GM19438 (cell line): Measurements from ENCODE around the gene UBAC2.

Experiments
- ATAC-seq: cut with Tn5 transposase; IDR thresholded peaks from one replicate; pipeline ENCODE4 v1.9.1; 2021; ENCODE audit warnings: low read depth; ENCODE audit not compliant: unreplicated experiment

UBAC2 gene

DNA sequence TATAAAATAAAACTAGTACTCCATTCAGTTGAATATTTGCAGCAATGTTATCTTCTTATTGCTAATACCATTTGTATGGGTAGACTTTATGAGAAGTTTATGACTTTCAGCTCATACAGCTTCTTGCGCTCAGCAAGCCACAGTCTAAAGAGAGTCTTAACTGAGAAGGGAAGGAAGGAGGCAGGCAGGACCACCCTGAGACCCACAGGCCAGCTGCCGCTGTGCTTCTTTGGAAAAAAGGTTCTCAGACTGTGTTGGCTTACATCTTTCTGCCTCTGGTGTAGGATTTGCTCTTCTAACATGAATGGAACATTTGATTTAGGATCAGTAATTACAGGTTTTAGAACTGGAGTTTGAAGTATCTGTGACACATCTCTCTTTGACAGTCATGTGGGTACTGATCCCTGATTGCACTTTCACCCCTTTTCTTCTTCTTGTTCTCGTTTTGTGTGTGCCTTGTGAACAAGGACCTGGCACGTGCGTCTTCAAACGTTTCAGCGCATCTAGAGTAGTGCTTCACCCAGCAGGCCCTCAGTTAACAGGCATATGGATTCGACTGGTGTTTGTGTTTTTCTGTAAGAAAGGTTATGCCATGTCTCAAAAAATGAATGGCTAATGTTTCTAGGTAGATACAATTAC lies 64.6 kb downstream of the UBAC2 start:
- no peak for ATAC-seq

DNA sequence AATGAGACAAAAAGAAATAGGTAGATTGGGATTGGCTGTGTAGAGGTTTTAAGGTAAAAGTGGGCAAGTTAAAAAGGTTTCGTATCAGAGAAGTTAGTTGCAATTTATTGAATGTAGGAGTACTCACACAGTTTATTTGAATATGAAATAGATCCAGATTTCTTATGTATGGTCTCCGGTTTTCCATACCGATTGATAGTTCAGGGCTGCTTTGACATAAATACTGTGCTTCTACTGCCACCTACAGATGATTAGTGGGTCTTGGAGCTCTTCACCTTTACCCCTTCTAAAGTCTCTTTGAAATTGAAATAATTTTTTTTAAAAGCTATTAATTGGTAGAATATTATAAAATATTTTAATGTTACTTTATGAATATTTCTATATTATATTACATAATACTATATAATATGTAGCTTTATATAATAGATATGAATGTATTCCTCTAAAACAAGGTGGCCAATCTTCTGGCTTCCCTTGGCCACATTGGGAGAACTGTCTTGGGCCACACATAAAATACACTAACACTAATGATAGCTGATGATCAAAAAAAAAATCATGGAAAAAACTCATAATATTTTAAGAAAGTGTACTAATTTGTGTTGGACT lies 65.3 kb downstream of the UBAC2 start:
- ATAC-seq: no peak

DNA sequence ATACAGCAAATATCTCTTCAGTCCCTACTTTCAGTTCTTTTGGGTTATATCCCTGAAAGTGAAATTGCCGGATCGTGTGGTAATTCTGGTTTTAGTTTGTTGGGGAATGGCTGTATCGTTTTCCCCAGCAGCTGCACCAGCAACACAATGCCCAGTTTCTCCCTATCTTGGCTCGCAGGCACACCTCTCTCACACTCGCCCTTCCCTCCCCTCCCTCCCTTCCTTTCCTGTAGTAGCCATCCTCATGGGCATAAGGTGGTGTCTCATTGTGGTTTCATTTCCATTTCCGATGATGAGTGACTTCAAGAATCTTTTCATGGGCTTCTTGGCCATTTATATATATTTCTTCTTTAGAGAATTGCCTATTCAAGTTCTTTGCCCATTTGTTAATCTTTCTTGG lies 66.2 kb downstream of the UBAC2 start:
- ATAC-seq: no peak

DNA sequence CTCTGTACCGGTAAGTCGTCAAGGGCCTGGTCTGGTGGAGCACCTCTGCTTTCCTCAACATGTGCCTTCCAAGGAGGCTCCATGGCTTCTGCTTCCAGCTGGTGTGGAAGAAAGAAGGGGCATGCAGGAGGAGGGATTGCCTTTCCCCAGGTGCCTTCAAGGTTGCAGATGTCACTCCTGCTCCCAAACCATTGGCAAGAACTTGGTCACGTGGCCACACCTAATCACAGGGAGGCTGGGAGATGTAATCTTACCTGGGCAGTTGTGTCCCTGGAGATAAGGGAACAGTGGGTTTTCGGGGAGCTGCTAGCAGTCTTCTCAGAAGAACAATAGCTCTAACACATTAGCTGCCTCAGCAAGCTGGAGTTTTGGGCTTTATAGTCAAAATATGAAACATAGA lies 67.3 kb downstream of the UBAC2 start:
- no peak for ATAC-seq

DNA sequence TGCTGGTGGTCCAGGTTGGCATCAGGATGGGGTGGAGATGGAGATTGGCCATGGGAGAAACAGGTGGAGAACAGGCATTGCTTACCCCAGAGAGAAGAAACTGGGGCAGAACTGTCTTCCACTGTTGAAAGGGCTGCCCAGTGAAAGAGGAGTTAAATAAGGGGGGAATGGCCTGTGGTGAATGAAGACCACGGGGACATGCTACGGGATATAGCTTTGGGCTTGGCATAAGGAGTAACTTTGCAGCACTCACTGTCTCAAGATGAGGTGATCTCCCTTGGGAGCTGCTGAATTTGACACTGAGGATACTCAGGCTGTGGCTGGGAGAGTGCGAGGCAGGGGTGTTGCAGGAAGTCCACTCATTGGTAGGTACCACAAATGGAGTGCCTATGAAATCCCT lies 68.2 kb downstream of the UBAC2 start:
- ATAC-seq: no peak

DNA sequence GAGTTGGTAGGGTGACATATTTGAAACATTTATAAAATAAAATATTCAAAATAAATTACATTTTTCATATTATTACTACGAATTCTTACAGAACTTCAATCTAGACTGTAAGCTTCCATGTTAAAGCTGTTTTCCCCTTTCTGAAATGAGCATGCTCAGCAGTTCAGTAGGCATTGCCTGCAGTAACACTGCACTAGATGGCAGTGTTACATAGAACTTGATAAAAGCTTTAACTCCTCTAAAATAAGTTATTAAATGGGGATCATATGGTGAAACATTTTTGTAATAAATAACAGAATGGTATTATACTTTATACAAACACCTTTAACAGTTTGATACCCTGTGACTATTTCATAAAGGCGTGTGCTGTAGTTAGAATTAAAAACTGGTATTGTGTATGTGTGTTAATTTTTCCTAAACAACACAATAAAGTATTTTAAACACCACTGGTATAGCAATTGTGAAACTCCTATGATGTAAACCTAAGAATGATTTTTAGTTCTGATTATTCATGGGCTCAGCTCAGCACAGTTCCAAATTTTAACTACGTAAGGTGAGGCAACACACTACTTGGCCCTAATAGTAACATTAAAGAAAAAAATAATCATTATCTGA lies 69.1 kb downstream of the UBAC2 start:
- ATAC-seq: peak; percentile 73

DNA sequence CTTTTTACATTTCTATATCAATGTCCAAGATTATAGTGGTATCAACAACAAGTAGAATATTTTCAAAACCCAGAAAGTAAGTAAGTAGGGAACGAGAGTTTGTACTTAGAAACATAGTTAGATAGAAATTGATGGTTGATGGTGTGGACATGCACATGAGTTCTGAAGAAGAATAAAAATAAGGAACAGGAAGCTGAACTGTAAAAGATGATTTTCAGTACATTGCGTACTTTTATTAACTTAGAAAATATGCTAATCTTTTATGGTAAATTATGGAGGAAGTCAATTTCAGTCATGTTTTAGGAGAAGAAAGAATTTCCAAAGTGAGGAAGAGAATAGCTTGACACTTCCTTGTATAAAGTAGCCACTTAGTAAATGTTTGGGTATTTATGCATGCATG lies 69.9 kb downstream of the UBAC2 start:
- ATAC-seq: no peak

DNA sequence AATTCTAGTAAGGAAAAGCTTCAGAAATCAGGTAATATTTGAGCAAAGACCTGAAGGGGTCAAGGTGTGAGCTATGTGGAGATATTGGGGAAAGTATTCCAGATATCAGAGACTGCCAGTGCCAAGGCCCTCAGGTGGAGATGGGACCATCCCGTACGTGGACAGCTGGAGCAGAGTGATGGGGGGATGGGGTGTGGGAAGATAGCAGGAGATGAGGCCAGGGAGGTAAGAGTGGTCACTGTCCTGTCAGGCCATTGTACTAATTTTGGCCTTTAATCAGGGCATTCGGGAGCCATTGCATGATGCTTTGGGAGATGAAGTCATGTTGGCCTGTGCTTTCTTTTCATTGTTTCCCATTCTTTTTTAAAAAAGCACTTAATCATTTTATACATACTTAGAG lies 70.6 kb downstream of the UBAC2 start:
- no peak for ATAC-seq

DNA sequence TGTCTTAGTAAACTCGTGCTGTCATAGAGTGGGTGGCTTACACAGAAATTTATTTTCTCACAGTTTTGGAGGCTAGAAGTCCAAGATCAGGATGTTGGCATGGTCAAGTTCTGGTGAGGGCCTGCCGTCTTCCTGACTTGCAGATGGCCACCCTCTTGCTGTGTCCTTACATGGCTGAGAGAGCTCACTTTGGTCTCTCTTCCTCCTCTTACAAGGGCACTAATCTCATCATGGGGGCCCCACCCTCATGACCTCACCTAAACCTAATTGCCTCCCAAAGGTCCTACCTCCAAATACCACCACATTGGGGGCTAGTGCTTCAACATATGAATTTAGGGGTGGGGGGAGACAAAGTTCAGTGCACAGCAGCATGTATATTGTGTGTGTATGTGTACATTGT lies 71.8 kb downstream of the UBAC2 start:
- ATAC-seq: no peak

DNA sequence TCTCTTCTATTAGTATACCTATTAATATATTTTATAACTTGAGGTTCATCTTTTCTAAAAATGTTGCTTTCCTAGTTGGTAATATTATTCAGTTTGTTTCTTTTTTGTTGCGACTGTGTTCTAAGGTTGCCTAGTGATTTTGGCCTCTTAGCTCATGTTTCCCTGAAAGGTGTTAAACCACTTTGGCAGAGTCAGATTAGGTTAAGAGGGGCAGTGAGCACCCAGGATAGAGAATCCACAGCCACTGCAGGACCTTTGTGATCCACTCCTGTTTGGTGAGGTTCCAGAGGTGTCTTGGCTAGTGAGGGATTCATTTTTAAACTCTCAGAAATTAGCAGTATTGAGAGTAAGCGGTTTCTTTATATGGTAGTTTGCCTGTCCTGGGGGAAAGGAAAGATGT lies 72.5 kb downstream of the UBAC2 start:
- ATAC-seq: no peak

DNA sequence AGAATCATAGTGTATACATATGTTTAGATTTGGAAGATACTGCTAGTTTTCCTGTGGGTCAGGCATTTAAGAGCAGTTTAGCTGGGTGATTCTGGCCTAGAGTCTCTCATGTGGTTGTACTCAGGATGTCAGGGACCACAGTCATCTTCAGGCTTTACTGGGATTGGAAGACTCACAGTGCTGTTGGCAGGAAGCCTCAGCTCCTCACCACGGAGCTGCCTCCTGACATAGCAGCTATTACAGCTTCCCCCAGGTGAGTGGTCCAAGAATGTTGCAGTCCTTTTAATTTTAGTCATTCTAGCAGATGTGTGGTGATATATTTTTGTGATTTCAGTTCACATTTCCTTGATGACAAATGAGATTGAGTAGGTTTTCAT lies 74.4 kb downstream of the UBAC2 start:
- no peak for ATAC-seq

DNA sequence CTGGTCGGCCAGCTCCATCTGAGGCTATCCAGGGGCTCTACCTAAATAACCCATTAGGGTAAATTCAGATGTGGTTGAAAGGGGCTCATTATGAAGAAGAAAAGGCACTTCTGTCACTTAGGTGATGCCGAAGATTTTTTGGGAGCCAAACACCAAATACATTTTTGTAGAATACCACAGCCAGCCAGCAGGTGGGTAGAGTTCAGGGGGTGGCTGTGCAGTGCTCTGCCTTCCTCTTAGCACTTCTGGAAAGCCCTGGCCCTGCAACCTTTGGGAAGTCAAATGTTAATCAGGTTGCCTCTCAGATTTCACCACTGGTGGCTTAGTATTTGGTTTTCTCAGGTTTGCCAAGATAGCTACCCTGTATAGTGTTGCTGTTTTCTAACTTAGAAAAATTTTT lies 76.1 kb downstream of the UBAC2 start:
- ATAC-seq: no peak

DNA sequence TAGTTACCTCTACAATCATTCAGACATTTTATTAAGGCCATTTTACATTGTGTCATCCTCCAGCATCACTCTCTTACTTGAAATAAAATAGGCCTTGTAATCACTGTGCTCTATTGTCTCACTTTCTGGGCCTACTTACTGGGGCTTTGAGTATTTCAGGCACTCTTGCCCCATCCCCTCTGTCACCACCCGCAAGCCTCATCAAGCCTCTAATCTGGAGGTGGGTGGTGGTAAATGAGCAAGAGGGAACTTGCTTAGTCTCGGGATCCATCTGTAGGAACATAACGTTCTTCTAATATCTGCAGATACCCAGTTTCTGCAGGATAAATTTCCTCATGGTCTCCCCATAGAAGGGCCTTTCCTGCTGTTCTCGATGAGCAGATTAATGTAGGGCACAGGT lies 77.0 kb downstream of the UBAC2 start:
- ATAC-seq: no peak

DNA sequence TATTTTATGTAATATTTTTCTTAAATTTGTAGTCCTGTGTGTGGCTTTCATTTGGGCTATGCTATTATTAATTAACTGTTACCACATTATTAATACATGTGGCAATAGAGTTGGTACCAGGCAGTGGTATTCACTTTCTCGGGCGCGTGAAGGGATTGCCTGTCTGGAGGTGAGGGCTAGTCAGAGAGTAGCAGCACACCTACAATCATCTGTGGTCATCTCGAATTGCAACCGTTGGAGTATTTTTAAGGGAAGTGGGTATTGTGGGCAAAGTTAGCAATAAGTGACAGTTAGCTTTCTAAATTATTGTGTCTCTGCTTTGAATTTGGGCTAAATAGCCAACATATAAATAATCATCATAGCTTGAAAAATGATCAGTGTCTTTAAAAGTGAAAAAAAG lies 77.5 kb downstream of the UBAC2 start:
- ATAC-seq: no peak

DNA sequence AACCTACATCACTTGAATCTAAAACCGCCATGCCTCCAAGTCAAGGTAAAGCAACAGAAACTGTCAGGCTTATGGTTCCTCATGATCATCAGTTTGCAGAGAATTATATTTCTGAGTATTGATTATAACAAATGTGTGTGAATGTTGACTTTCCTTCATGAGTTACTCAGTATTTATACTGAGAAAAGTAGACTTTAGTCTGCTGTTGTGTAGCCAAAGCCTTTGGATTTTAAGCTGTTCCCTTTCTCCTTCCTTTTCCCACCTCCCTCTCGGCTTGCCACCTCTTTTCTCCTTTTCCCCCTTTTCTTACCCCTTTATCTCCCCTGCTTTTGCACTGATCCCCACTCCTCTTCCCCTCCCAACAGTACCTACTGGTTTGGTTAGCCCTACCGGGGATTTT lies 78.2 kb downstream of the UBAC2 start:
- ATAC-seq: no peak

DNA sequence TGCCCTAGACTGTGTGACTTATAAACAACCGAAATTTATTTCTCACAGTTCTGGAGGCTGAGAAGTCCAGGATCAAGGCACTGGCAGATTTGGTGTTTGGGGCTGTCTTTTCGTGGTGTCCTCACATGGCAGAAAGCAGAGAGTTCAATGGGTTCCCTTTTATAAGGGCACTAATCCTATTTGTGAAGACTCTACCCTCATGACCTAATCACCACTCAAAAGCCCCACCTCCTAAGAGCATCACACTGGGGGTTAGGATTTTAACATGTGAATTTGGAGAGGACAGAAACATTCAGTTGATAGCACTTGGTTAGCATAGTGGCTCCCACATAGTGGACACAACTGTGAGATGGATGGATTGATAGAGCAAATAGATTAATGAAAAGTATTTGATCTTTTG lies 79.0 kb downstream of the UBAC2 start:
- no peak for ATAC-seq

DNA sequence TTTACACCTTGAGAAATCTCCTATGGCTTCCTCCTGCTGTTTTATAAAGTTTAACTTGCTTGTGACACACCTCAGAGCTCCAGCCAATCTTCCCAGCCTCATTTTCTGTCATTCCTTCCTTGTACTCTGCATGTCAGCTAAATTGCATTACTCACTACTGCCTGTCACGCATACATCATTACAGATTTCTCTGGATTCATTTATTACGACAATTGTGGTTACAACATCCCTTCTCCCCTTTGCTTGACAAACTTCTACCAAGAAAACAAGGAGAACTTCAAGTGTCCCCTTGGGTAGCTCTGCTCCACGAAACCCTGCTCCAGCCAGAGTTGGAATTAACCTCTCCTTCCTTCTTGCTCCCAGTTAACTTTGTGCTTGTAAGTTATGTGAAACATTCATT lies 79.5 kb downstream of the UBAC2 start:
- no peak for ATAC-seq

DNA sequence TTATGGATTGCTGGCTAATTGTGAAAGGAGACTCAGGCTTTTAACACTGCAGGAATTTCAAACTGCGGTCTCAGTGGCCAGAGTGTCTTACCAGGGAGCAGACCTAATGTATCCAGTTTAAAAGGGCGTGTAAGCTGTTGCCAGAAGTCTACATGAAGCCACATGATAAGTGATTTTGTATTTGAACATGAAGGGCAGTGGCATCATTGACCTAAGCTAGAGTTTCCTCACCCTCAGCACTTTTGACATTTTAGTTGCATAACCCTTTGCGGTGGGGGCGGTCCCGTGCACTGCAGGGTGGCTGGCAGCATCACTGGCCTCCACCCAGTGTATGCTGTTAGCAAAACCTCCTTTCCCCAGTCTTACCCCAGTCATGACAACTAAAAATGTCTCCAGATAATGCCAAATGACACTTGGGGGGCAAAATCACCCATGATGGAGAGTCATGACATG lies 81.2 kb downstream of the UBAC2 start:
- peak; percentile 55 for ATAC-seq

DNA sequence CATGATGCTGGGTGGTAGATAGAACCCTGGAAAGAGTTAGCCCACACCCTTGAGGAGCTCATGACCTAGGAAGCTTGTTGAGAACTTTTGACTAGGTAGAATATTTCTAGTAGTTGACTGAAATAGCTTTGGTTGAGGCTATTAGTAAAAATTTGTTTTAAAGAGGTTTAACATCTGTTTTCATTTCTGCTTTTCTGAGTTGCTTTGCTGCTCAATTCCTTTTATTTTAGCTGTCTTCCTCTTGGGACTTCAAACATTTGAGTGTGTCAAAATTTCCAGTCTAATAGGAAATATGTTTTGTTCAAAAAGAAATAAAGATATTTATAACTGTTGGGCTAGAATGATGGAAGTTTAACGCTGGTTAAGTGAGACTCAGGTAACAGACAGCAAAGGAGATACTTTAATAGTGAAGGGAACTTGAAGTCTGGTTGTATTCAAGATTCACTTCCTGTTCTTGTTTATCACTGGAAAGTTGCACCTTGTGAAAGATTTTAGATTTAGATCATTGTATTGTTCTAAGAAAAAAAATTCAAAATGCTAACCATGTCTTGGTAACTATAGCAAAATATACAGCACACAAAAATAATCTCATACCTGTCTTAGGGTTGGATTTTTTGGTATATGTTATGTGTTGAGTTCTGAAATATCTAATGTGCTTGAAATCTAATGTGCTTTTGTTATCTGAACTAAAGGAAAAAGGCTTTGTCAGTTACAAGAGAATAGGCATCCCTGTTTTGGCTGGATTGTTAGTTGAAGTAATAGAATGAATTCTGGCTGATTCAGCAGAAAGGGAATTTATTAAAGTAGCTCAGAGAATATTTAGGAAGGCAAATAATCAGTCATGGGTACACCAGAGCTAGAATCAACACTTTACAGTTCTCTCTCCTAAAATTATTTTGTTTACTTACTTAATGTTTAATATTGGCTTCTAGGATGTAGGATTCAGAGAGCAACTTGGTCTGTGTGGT lies 81.9 kb downstream of the UBAC2 start:
- peak; percentile 59 for ATAC-seq

DNA sequence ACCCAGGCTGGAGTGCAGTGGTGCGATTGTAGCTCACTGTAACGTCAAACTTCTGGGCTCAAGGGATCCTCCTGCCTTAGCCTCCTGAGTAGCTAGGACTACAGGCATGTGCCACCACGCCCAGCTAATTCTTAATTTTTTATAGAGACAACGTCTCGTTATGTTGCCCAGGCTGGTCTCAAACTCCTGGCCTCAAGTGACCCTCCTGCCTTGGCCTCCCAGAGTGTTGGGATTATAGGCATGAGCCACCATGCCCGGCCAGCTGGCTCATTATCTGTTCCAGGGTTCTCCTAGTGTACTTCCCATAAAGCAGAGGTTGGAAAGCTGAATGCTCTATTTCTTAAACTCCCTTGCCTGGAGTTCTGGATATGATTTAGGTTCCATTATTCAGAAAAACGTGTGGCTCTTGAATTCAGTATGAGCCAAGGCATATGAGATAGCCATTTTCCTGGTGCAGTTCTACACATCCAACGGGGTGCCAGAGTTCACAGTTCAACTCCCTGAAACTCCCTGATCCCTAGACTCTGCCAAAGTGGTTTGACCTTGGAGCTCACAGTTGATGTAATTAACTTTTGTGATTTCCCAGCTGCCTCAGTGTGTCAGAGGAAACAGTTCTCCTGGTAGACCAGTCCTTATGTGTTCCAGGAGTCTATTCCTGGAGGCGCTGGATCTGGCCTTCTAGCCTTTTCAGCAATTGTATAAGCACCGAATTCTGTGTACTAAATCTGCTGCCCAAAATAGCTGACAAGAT lies 85.0 kb downstream of the UBAC2 start:
- ATAC-seq: no peak

DNA sequence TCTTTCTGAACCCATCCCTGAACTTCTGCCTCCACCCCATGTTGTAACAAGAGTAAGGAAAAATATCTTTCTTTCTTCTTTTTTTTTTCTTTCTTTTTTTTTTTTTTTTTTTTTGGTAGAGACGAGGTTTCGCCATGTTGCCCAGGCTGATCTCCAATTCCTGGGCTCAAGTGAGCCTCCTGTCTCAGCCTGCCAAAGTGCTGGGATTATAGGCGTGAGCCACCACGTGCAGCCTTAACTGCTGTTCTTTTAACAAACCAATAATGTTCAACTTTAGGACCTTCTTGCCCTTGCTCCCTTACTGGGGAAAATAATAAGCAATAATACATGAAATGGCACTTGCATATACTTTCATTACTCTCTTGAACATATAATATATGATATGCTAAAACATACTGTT lies 86.9 kb downstream of the UBAC2 start:
- ATAC-seq: no peak
